Mesenteric fat pad (tissue), 1 donor: Measurements from ENCODE around the gene SPRED3. TPM values are rescaled to one million over a fixed set of nuclear protein-coding genes. Genes with fewer than 3 reads are reported as not detected.
"Not testable (repeated sequence)": the region's sequence is repeated elsewhere in the genome, so short reads cannot be mapped to it uniquely, and the experiment has no call there.

Experiments
- DNase-seq: peaks from one replicate; pipeline ENCODE4 v3.0.0-alpha.2; 2020; ENCODE audit warnings: low spot score
- long read RNA-seq: library from polyadenylated mRNA; unstranded; transcript quantifications from one replicate; pipeline ENCODE4 v2.0.0, GENCODE V29; 2020
- total RNA-seq: library from RNA; stranded (reverse); fragmentation: NEBNext Ultra II Directional; extraction: Animal tissue kit (Norgen Biotek cat#: 25700); gene quantifications from one replicate; pipeline ENCODE4 v1.2.1, GENCODE V29; 2021
- donor health status: DM: yes; HTN: yes; CAD: no.

The SPRED3 gene, protein sequence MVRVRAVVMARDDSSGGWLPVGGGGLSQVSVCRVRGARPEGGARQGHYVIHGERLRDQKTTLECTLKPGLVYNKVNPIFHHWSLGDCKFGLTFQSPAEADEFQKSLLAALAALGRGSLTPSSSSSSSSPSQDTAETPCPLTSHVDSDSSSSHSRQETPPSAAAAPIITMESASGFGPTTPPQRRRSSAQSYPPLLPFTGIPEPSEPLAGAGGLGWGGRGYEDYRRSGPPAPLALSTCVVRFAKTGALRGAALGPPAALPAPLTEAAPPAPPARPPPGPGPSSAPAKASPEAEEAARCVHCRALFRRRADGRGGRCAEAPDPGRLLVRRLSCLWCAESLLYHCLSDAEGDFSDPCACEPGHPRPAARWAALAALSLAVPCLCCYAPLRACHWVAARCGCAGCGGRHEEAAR
- 2.2 TPM for total RNA-seq
- long read RNA-seq, partial matches to known transcripts, result 0 of 1 reads
- long read RNA-seq, other reads (novel, unspliced or antisense), result 1 of 1 reads

- DNase-seq, result no peak
These were observed at the start of gene SPRED3 for GRCh38 chr19:38388349-38389100. Gene SPRED3 (plus strand): TSS chr19:38388697. CDS start chr19:38390303, 1,606 bp downstream.

DNA sequence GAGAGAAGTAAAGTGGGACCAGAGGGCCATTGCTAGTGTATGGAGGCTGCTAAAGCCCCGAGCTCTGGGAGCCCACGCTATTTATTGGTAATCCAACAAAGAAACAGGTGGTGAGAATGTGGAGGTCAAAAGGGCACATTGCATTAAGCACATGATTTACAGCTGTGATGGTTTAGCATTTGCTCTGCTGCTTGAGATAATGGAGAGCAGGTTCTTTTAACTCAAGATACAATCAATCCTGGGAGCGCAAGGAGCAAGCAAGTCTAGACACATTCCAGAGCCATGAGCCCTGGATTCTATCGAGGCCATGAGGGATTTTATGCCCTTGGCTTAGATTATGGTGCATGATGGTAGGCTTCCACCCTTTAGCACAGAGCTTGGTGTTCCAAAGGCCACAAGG, 49.5 kb upstream of the SPRED3 start:
- DNase-seq, result not testable (repeated sequence)

DNA sequence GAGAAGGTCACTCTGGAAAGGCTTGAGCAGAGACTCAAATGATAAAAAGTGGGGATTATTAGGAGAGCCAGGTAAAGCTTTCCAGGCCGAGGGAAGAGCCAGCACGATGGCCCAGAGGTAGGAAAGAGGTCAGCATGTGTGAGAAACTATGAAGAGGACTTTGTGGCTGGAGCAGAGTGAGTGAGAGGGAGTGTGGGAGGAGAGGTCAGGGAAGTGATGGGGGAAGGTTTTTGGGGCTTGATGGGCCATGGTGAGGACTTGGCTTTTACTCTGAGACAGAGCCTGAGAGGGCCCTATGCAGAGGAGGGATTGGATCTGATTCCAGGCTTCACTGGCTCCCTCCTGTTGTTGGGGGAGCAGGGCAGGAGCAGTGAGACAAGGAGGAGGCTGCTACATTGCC, 47.6 kb upstream of the SPRED3 start:
- no peak for DNase-seq

- no peak for DNase-seq
These were observed 41.7 kb upstream of the SPRED3 start for GRCh38 chr19:38346837-38347236.

DNA sequence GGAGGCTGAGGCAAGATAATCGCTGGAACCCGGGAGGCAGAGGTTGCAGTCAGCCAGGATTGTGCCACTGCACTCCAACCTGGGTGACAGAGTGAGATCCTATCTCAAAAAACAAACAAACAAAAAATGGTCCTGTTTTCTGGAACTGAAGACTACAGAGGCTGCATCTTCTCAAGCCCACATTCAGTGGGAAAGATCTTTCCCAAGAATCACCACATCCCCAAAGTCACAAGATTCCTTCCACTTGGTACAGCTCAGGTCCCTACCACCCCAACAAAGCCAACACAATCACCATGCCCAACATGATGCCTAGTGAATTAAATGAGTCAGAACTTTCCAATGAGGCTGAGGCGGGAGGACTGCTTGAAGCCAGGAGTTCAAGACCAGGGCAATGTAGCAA, 37.6 kb upstream of the SPRED3 start:
- no peak for DNase-seq

DNA sequence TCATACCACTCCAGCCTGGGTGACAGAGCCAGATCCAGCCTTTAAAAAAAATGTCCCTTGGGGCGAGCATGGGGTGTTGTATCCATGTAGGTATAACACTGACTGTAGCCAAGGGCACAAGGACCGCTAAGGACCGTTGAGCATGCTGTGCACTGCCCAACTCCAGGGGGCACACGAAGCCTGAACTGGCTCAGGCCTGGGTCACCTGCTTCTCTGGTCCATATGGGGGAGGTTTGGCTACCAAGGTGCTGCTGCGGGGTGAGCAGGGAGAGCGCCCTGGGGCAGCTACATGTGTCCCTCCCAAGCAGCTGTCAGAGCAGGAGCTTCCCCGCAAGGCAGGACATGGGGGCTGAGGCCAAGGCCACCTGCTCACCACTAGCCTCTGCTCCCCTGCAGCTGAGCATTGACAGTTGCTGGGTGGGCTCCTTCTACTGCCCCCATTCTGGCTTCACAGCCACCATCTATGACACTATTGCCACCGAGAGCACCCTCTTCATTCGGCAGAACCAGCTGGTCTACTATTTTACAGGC, 36.6 kb upstream of the SPRED3 start:
- DNase-seq, result no peak

DNA sequence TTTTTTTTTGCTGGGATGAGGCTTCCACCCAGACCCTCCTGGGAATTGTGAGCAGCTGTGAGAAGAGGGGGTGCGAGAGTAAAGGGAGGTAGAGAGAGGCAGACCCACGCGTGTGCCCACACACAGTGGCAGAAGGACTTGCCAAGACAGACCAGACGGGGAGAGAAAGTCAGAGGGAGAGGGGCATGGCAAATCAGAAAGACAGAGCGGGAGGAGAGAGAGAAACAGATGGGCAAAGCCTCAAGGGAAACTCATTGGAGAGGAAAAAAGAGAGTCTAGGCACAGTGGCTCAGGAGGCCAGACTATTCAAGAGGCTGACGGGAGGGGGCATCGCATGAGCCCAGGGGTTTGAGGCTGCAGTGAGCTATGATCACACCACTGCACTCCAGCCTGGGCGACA, 35.9 kb upstream of the SPRED3 start:
- no peak for DNase-seq

- no peak for DNase-seq
These were observed 32.5 kb upstream of the SPRED3 start for GRCh38 chr19:38355728-38356725.

DNA sequence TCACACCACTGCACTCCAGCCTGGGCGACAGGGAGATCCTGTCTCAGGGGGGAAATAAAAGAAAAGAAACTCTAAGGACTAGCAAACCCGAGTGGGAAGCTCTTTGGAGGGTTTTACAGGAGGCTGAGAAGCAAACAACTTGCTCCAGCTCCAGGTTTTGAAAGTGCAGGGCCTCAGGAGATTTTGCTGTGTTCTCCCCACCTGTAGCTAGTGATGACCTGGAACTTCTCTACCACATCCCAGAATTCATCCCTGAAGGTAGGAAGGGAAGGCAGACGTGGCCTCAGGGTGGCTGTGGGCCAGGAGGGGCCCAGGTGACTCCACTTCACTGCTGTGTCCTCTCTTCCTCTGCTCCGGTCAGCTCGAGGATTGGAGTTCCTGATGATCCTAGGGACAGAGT, 30.4 kb upstream of the SPRED3 start:
- DNase-seq, result no peak

DNA sequence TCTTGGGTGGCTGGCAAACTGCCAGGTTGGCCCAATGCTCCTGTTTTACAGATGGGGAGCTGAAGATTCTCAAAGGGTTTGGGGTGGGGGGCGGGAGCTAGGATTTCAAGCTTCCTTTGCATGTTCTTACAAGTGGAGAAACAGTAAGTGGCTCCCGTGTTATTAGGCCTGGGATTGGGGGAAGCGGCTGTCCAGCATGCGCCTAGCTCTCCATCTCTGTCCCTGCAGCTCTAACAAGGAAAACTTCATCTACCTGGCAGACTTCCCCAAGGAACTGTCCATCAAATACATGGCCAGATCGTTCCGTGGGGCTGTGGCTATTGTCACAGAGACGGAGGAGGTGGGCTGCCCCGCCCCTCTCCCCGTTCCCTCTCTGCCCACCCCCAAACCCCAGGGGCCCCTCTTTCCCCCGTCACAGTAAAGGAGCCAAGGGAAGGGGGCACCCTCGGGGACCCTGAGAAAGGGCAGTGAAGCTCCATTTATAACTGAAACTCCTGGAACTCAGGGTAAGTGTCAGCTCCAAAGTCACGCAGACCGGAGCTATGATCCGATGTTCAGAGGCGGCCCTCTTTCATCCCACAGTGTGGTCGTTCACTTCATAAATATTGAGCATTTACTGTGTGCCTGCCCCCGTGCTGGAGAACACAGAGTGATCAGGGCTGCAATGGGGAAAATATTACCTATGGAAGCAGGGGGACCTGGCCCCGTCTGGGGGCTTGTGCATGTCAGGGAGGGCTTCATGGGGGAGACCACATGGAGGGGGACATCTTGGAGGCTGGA, 29.1 kb upstream of the SPRED3 start:
- DNase-seq, result no peak

DNA sequence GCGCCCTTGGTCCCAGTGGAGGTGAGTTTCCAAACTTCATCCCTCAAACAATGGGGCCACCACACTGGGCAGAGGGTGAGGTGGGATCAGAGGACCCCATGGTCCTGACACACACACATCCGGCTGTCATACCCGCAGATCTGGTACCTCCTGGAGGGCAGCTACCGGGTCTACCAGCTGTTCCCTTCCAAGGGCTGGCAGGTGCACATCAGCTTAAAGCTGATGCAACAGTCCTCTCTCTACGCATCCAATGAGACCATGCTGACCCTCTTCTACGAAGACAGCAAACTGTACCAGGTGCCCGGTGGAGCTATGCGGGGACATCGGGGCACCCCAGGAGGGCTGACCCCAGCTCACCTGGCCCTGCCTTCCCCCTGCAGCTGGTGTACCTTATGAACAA, 28.1 kb upstream of the SPRED3 start:
- DNase-seq, result no peak

DNA sequence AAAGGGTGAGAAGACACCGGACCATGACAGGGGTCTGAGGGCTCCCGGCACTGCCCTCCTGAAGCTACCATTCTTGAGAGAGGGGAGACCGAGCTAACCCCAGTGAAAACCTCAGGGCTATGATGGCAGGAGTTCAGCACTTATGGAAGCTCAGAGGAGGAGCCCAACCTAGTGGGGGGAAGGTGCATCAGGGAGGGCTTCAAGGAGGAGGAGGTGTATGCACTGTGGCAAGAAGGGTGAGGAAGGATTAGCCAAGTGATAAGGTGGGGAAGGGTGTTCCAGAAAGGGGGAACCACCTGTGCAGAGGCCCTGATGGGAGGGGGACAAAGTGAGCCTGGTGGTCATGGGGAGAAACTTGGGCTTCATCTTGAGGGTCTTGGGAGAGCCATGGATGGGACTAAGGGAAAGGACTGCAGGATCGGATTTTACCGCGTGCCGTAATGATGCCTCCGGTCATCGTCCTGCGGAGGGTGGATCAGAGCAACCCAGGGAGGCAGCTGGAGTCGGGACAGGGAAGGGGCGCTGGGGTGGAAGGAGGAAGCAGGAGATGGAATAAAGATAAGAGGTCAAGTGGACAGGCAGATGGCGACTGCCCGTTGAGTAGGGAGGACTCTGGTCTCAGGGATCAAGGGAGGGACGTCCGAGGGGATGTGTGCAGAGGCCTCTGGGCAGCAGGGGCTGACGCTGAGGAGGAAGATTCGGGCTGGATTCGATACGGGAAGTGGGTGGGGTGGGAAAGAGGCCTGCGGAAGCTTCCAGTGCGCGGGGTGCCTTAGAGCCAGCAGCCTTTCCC, 27.5 kb upstream of the SPRED3 start:
- no peak for DNase-seq

DNA sequence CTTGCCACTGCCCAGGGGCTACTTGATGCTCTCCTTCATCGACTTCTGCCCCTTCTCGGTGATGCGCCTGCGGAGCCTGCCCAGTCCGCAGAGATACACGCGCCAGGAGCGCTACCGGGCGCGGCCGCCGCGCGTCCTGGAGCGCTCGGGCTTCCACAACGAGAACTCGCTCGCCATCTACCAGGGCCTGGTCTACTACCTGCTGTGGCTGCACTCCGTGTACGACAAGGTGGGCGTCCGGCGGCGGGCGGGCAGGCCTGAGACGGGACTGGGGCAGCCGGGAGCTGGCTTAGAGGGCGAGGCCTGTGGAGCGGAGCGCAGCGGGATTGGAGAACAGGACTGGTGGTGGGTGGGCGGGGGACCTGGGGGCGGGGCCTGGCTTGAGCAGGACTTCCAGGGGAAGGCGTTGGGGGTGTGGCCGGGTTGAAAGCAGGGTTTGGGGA, 26.8 kb upstream of the SPRED3 start:
- DNase-seq, result peak; percentile 91

- DNase-seq, result peak; percentile 91
These were observed 26.2 kb upstream of the SPRED3 start for GRCh38 chr19:38362076-38362945.

- DNase-seq, result not testable (repeated sequence)
These were observed 25.4 kb upstream of the SPRED3 start for GRCh38 chr19:38362946-38363688.

GRCh38 chr19:38367041-38367440, 21.5 kb upstream of the SPRED3 start:
- DNase-seq, result no peak

DNA sequence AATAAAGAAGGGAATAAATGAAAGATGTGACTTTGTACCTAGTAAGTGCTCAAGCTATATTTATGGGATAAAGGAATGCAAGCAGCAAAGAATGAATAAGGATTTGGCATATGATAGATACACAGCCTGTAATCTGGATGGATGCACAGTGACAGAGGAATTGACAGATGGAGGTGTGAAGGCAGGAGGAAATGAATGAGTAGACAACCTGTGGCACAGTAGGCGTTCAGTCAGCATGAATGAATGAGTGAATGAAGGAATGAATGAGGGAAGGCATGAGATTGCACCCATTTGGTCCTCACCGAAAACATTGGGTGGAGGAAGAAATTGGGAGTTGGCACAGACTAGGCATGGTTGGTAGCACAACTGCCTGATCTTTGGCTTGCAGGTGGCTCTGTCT, 18.9 kb upstream of the SPRED3 start:
- no peak for DNase-seq
